GM12801 (cell line): ENCODE data around the gene PC.

Experiments used
- CTCF ChIP-seq: IDR thresholded peaks from one replicate; pipeline ENCODE4 v1.5.1; 2011; ENCODE audit warnings: control low read depth; ENCODE audit not compliant: insufficient read length; ENCODE audit errors: extremely low read depth

Gene PC

GRCh38 chr11:66856496-66857233 lies 101.5 kb downstream of the PC start, which contains the start of gene LRFN4:
LRFN4 (plus strand) TSS chr11:66857064; CDS start chr11:66857745, 681 bp downstream.
- no peak for TF ChIP-seq CTCF

DNA sequence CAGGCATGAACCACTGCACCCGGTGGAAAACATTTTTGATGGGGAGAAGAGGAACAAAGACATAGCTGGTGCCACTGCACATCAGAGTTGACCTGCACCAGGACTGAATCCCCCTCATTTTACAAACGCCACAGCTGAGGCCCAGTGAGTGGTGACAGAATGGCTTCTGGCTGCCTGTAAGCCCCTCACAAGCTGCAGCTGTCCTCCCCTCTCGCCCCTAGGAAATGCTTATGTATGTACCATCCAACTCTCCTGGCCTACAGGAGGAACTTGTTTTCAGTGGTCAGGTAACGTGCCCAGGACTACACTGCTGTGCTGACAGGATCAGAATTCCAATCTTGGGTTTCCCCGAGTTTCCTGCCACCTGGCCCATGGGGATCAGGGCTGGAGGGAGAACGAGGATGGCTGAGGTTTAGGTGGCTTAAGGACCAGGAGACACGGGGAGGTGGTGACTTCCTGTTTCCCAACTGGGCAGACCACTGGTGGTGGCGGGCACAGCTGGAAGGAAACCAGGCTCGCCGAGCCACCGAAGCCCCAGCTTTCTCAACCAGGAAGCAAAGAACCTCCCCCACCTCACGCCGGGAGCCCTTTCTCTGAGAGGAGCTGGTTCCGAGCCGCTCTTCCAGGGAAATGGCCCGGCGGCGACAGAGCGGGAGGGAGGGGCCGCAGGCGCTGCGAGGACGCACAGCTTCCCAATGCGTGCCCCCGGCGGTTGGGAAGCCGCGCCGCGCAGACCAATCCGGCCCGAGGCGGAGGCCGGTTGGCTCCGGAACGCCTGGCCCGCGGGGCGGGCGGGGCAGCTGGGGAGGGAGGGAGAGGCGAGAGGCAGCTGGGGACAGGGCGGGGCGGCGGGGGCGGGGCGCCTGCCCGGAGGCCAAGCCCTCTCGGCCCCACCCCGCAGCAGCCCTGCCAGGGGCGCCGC lies 102.3 kb downstream of the PC start:
- no peak for TF ChIP-seq CTCF

- TF ChIP-seq CTCF = no peak
Measured at GRCh38 chr11:66854729-66855211, 103.4 kb downstream of the PC start.

GRCh38 chr11:66854231-66854661 lies 103.9 kb downstream of the PC start:
- TF ChIP-seq CTCF = no peak

DNA sequence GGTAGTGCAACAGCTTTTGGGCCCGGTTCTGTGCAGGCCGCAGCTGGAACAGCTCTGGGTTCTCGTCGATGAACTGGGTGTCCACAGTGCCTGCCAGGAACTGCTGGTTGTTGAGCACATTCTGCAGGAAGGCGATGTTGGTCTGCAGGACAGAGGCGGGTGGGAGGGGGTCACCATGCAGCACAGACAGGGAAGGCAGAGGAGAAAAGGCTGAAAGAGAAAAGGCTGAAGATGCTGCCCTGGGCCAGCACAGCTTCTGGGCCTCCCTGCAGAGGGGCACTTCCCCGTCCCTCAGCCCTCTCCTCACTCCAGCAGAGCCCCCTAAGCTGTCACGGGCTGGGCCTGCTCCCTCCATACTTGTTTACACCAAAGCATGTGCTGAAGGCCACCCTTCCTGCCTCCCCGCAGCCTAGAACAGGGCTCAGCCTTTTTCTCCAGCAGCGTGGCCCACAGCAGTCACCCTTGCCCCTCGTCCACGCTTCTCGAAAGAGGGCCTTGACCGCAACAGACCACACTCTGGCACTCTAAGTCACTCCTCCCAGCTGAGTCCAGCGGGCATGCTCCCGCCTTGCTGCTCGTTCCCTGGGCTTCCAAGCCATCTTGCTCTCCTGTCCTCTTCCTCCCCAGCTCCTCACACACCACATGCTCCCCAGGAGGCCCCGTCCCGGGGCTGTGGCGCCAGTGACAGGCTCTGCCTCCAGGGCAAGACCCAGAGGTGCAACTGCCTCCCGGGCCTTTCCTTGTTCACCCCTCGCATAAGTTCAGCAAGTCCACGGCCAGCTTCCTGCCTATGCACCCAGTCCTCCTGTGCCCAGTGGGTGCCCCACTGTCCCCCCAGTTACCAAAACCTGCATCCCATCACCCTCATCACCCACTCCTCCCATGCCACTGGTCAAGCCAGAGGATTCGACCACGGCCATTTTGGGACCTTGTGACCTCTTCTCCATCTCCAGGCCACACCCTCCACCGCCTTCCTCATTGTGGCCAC lies 104.6 kb downstream of the PC start:
- TF ChIP-seq CTCF = no peak

DNA sequence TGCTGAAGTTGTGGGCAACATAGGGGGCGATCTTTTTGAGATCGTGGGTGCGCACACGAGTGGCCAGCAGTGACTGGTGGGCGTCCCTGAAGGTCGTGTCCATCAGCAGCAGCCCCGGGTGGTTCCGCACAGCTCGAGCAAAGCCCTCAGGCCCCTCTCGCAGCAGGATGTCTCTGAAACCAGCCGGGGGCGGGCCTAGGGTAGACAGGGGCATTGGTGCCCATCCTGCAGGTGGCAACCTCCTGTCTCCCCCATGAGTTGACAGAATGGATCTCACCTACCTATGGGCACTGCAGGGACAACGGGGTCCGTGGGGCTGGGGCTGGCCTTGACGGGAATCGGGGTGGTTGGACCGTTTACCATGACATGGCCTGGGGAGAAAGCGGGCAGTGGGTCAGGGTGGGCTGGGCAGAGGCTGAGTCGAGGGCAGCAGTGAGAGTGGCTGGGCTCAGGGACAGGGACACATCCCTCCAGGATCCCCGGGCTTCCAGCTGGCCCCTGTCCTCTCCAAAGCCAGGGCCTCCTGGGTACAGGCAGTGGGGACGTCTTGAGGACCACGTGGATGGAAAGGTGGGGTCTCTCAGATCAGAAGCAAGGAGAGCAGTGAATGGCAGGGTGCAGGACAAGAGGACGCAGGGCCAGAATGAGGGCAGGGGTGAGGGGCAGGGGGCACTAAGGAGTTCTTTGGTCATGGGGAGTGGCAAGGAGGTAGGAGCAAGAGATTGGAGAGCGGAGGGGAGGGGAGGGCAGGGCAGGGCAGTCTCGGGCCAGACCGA lies 105.5 kb downstream of the PC start:
- TF ChIP-seq CTCF = no peak
